ENCODE data around the gene OSBPL10. TPM values are rescaled to one million over a fixed set of nuclear protein-coding genes. Genes with fewer than 3 reads are reported as not detected.
A peak's percentile ranks its signal among the peaks of the same experiment; 100 is the strongest.

OSBPL10 gene
- total RNA-seq, 1 experiment from 2014 or later: 48.0 TPM

DNA sequence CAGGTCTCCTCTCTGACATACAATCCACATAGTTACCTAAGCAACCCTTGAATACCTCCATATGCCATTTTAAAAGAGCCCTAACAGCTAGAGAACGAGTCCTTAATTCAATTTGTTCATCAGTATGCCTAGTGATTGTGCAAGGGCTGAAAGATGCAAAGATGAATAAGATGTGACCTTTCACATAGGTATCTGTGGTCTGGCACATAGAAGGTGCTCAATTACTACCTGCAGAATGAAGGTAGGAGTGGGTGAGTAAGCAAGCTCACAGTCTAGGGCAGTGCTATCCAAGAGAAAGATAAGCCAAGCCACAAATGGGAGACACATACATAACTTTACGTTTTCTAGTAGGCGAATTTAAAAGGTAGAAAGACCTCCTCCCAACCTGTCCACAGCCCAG, 157.9 kb downstream of the OSBPL10 start:
- Histone ChIP-seq H3K4me1 (ENCODE audit: insufficient read depth, low read length) (peaks cover 9% of the 10 kb centered on the region), H3K9me2 (replicated peaks; ENCODE audit: low read length) (no peaks in the 10 kb centered on the region), H3K79me2 (ENCODE audit: low read length) (no peaks in the 10 kb centered on the region), H3K9ac (ENCODE audit: low read length) (no peak overlapping the region), H4K20me1 (ENCODE audit: low read length) (peaks cover 9% of the 10 kb centered on the region; the same call in 1 of the 2 replicates), H3K36me3 (ENCODE audit: low read depth, low read length) (0 out of 2 replicates have a peak, but pooled peaks cover 13% of the 10 kb centered on the region), H3K9me3 (ENCODE audit: low read length) (no peaks in the 10 kb centered on the region), H3K27me3 (ENCODE audit: low read length) (no peaks in the 10 kb centered on the region), H3K4me3 (ENCODE audit: low read length) (no peak overlapping the region), H3F3A (ENCODE audit: low read length, unreplicated experiment) (no peaks in the 10 kb centered on the region), H2AFZ (ENCODE audit: low read length) (no peak overlapping the region), H3K27ac (ENCODE audit: low read length) (no peak overlapping the region), H3K4me2 (ENCODE audit: low read length) (0 out of 2 replicates have a peak overlapping the region, but pooled peaks have one; percentile 3)
- intact Hi-C loops (cut with micrococcal nuclease): no loop called here
- CTCF ChIA-PET: no interaction called here
- peak; percentile 72 for DNase-seq
- BruUV-seq (replicated peaks): no TSS peak
- 0 out of 2 replicates have a peak, but pooled peaks have one; percentile 22 for ATAC-seq
- TF ChIP-seq, protein P1, sequence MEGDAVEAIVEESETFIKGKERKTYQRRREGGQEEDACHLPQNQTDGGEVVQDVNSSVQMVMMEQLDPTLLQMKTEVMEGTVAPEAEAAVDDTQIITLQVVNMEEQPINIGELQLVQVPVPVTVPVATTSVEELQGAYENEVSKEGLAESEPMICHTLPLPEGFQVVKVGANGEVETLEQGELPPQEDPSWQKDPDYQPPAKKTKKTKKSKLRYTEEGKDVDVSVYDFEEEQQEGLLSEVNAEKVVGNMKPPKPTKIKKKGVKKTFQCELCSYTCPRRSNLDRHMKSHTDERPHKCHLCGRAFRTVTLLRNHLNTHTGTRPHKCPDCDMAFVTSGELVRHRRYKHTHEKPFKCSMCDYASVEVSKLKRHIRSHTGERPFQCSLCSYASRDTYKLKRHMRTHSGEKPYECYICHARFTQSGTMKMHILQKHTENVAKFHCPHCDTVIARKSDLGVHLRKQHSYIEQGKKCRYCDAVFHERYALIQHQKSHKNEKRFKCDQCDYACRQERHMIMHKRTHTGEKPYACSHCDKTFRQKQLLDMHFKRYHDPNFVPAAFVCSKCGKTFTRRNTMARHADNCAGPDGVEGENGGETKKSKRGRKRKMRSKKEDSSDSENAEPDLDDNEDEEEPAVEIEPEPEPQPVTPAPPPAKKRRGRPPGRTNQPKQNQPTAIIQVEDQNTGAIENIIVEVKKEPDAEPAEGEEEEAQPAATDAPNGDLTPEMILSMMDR (conservative IDR thresholded peaks at IDR 0.05; ENCODE audit: low read depth, low read length): no peak
- no peak for TF ChIP-seq EZH2phosphoT487 (IDR thresholded peaks at IDR 0.05; ENCODE audit: borderline replicate concordance, low read length)
- no peak for TF ChIP-seq EZH2 (IDR thresholded peaks at IDR 0.05; ENCODE audit: low read length, unreplicated experiment)
- POLR2A ChIA-PET (ENCODE audit: unreplicated experiment): no interaction called here

DNA sequence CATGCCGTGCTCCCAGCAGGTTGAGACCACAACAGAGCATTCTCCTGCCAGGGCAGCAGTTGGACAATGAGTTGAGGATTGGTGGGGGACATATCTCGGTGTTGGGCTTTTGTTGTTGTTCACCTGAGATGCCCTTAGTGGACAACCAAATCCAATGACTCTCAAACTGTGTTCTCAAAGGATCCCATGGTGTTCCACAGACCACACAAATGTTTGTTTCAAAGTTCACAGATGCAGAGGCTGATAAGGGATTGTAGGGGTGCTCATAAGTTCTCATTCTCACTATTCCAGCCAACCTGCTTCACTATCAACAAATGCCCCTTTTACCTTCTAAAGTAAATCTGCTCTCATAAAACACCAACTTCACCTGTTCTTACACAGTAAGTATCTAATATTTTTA, 159.9 kb downstream of the OSBPL10 start:
- H3F3A ChIP-seq (ENCODE audit: low read length, unreplicated experiment): no peaks in the 10 kb centered on the region

DNA sequence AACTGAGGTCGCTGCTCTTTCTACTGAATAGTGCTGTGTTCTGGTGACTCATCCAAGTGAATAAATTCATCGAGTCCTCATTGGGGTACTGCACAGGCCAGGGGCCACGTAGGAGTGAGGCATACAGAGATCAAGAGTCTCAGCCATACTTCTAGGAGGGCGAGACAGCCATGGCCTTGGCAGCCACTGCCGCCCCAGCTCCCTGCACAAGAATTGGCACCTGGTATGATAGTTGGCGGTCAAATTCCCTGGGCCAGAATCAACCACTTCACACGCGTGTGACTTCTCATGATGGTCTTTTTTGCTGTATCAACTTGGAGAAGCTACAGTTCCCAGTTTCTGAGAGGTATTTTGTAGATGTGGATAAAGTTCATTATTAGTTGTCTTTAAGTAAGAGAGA, 161.6 kb downstream of the OSBPL10 start:
- BruUV-seq (replicated peaks): no TSS peak
- DNase-seq (no peak), ATAC-seq (no peak)
- Histone ChIP-seq H3K4me1 (ENCODE audit: insufficient read depth, low read length) (peaks cover 9% of the 10 kb centered on the region), H3K79me2 (ENCODE audit: low read length) (no peaks in the 10 kb centered on the region), H3K9ac (ENCODE audit: low read length) (no peak overlapping the region), H3K4me3 (ENCODE audit: low read length) (no peak overlapping the region), H3K9me3 (ENCODE audit: low read length) (no peaks in the 10 kb centered on the region), H3K4me2 (ENCODE audit: low read length) (no peak overlapping the region), H2AFZ (ENCODE audit: low read length) (no peak overlapping the region), H3K27ac (ENCODE audit: low read length) (no peak overlapping the region), H3F3A (ENCODE audit: low read length, unreplicated experiment) (no peaks in the 10 kb centered on the region), H4K20me1 (ENCODE audit: low read length) (peaks cover 4% of the 10 kb centered on the region; the same call in 1 of the 2 replicates), H3K27me3 (ENCODE audit: low read length) (no peaks in the 10 kb centered on the region), H3K9me2 (replicated peaks; ENCODE audit: low read length) (no peaks in the 10 kb centered on the region), H3K36me3 (ENCODE audit: low read depth, low read length) (0 out of 2 replicates have a peak, but pooled peaks cover 4% of the 10 kb centered on the region)
- ChIA-PET CTCF (no interaction called here), POLR2A (ENCODE audit: unreplicated experiment) (no interaction called here)
- intact Hi-C loops (cut with micrococcal nuclease): no loop called here
- TF ChIP-seq EZH2phosphoT487 (IDR thresholded peaks at IDR 0.05; ENCODE audit: borderline replicate concordance, low read length) (no peak), EZH2 (IDR thresholded peaks at IDR 0.05; ENCODE audit: low read length, unreplicated experiment) (no peak)
- TF ChIP-seq, protein P1 (conservative IDR thresholded peaks at IDR 0.05; ENCODE audit: low read depth, low read length): no peak

More for the DNA sequence above, 159.9 kb downstream of the OSBPL10 start:
- Histone ChIP-seq H3K9me2 (replicated peaks; ENCODE audit: low read length) (no peaks in the 10 kb centered on the region), H3K36me3 (ENCODE audit: low read depth, low read length) (0 out of 2 replicates have a peak, but pooled peaks cover 13% of the 10 kb centered on the region), H3K27ac (ENCODE audit: low read length) (no peak overlapping the region), H4K20me1 (ENCODE audit: low read length) (peaks cover 6% of the 10 kb centered on the region; the same call in 1 of the 2 replicates), H3K27me3 (ENCODE audit: low read length) (no peaks in the 10 kb centered on the region), H3K9me3 (ENCODE audit: low read length) (no peaks in the 10 kb centered on the region), H3K4me2 (ENCODE audit: low read length) (no peak overlapping the region), H3K9ac (ENCODE audit: low read length) (no peak overlapping the region), H2AFZ (ENCODE audit: low read length) (no peak overlapping the region), H3K79me2 (ENCODE audit: low read length) (no peaks in the 10 kb centered on the region), H3K4me3 (ENCODE audit: low read length) (no peak overlapping the region), H3K4me1 (ENCODE audit: insufficient read depth, low read length) (peaks cover 9% of the 10 kb centered on the region)
- DNase-seq (no peak), ATAC-seq (no peak)
- TF ChIP-seq, protein P1 (conservative IDR thresholded peaks at IDR 0.05; ENCODE audit: low read depth, low read length): no peak
- TF ChIP-seq EZH2phosphoT487 (IDR thresholded peaks at IDR 0.05; ENCODE audit: borderline replicate concordance, low read length): no peak
- no peak for TF ChIP-seq EZH2 (IDR thresholded peaks at IDR 0.05; ENCODE audit: low read length, unreplicated experiment)
- POLR2A ChIA-PET (ENCODE audit: unreplicated experiment): no interaction called here
- intact Hi-C loops (cut with micrococcal nuclease): no loop called here
- BruUV-seq (replicated peaks): no TSS peak
- CTCF ChIA-PET: no interaction called here

Data from PC-3 (cell line).